Stomach (tissue), 9 donors: ENCODE results near the gene ITGA6. TPM values are rescaled to one million over a fixed set of nuclear protein-coding genes. Genes with fewer than 3 reads are reported as not detected.

ENCODE experiments used
- DNase-seq, 2 donors: peaks; one replicate each; pipeline versions ENCODE4 v3.0.0 to v3.0.0-alpha.2; 2013 to 2019
- H3K27ac ChIP-seq, 5 donors: fragments of 200-600 bp in 4 of 5; sonication (generic) in 4 of 5; one replicate each; pipeline ENCODE4 v1.5.1; 2013 to 2019; ENCODE audit warnings: mild to moderate bottlenecking in 1 of 5, moderate library complexity in 1 of 5
- H3K27me3 ChIP-seq, 3 donors: fragments of 200-600 bp; sonication (generic); one replicate each; pipeline ENCODE4 v1.5.1; 2017 to 2019; ENCODE audit warnings: mixed run types in 1 of 3
- H3K36me3 ChIP-seq, 4 donors: fragments of 200-600 bp; sonication (generic); 1 replicate in 3 of 4; 2 replicates in 1 of 4; pipeline ENCODE4 v1.5.1; 2016 to 2019
- H3K4me1 ChIP-seq, 4 donors: fragments of 200-600 bp; sonication (generic); one replicate each; pipeline ENCODE4 v1.5.1; 2016 to 2019
- H3K4me3 ChIP-seq, 4 donors: fragments of 200-600 bp; sonication (generic) in 3 of 4; one replicate each; pipeline ENCODE4 v1.5.1; 2016 to 2019; ENCODE audit warnings: mild to moderate bottlenecking in 1 of 4
- H3K9me3 ChIP-seq, 4 donors: fragments of 200-600 bp; sonication (generic); one replicate each; pipeline ENCODE4 v1.5.1; 2016 to 2019
- EP300 ChIP-seq: sonication (generic); formaldehyde crosslinking; IDR thresholded peaks from one replicate; pipeline ENCODE4 v1.6.1; 2017; ENCODE audit warnings: antibody characterized with exemption
- POLR2A ChIP-seq, 4 donors: fragments of 450-650 bp; IDR thresholded peaks; one replicate each; pipeline ENCODE4 v1.6.1; 2016; ENCODE audit warnings: antibody characterized with exemption in 4 of 4, control low read depth in 2 of 4, mild to moderate bottlenecking in 1 of 4, moderate library complexity in 1 of 4
- POLR2AphosphoS5 ChIP-seq, 3 donors: sonication (generic); formaldehyde crosslinking; IDR thresholded peaks; one replicate each; pipeline ENCODE4 v1.6.1; 2016; ENCODE audit warnings: antibody characterized with exemption in 3 of 3
- WGBS, 5 donors: extraction: QIAGEN DNeasy Blood & Tissue Kit in 3 of 5; methylation state at CpG; one replicate each; pipeline versions ENCODE4 v1.1.5 to v1.1.7; 2013 to 2018; 5-methylcytosine and 5-hydroxymethylcytosine counted together
- intact Hi-C: fragments of 100-400 bp; cut with DNase I; formaldehyde crosslinking; loops from one replicate; pipeline ENCODE4 v1.15.1; 2023; ENCODE audit warnings: low total_unique reads
- polyA plus RNA-seq, 3 donors: library from polyadenylated mRNA; stranded (reverse); fragments of 200-250 nt; gene quantifications; one replicate each; pipeline ENCODE4 v1.2.3, GENCODE V29; 2013
- total RNA-seq, 5 donors: library from RNA; depleted of rRNA; stranded (reverse); fragments of >200 nt; gene quantifications; one replicate each; pipeline versions ENCODE4 v1.1.0 to v1.2.3, GENCODE V29; 2014 to 2016
- TF ChIP-seq, protein P1 (sequence below), 7 experiments: fragments of 450-650 bp in 4 of 7; fragments of 200-600 bp in 3 of 7; sonication (generic) in 3 of 7; IDR thresholded peaks; one replicate each; pipeline ENCODE4 v1.5.1; 2016 to 2019; ENCODE audit warnings: antibody characterized with exemption in 7 of 7, control low read depth in 2 of 7, mild to moderate bottlenecking in 1 of 7
- donor health status: healthy with polysubstance abuse.
- donor health status: Bipolar disorder and iron deficiency.
- donor health status: healthy.

The ITGA6 gene
- total and polyA plus RNA-seq, 8 donors, result 10.7 to 391 (median 55.4) TPM

DNA sequence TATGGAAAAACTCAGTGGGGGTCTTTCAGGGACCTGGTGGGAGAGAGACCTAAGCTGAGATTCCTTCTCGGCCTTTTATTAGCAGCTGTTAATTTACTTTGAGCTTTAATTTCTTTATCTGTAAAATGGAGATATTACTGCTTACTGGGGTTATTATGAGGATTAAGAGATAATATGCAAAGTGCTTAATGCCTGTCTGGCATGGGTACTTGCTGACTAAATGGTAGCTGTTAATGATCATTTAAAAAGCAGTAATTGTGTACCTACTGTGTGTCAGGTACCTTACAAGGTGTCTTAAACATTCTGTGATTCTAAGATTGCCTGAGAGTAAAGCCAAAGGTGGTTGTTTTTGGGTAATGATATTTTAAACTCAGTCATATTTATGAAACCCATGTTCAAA is 2.6 kb downstream of the ITGA6 start:
- Histone ChIP-seq H3K27ac (peak overlapping the region; percentile 91 to 97 (median 96)), H3K4me1 (peaks cover 33 to 74% (median 54%) of the 10 kb centered on the region in 4 donors), H3K27me3 (peaks cover 0 to 25% (median 8%) of the 10 kb centered on the region in 3 donors), H3K4me3 (peak overlapping the region; percentile 55 to 76 (median 66)), H3K36me3 (no peaks in the 10 kb centered on the region), H3K9me3 (no peaks in the 10 kb centered on the region)
- intact Hi-C loops, result no loop called here
- TF ChIP-seq EP300, result no peak
- WGBS, 5 donors, result 22 to 52% (median 33%) methylated on average over 1 of the region's 1 CpG
- DNase-seq, result no peak

- peaks cover 0 to 25% (median 8%) of the 10 kb centered on the region in 3 donors for H3K27me3 ChIP-seq
- peak overlapping the region in 2 of 4 donors; percentile 25 to 67 for H3K4me3 ChIP-seq
- no peak for DNase-seq
- no peaks in the 10 kb centered on the region for H3K36me3 ChIP-seq
- no peak for TF ChIP-seq POLR2AphosphoS5 (IDR thresholded peaks at IDR 0.05)
- TF ChIP-seq, protein P1, sequence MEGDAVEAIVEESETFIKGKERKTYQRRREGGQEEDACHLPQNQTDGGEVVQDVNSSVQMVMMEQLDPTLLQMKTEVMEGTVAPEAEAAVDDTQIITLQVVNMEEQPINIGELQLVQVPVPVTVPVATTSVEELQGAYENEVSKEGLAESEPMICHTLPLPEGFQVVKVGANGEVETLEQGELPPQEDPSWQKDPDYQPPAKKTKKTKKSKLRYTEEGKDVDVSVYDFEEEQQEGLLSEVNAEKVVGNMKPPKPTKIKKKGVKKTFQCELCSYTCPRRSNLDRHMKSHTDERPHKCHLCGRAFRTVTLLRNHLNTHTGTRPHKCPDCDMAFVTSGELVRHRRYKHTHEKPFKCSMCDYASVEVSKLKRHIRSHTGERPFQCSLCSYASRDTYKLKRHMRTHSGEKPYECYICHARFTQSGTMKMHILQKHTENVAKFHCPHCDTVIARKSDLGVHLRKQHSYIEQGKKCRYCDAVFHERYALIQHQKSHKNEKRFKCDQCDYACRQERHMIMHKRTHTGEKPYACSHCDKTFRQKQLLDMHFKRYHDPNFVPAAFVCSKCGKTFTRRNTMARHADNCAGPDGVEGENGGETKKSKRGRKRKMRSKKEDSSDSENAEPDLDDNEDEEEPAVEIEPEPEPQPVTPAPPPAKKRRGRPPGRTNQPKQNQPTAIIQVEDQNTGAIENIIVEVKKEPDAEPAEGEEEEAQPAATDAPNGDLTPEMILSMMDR (IDR thresholded peaks at IDR 0.05), result no peak
- H3K4me1 ChIP-seq, result peaks cover 40 to 78% (median 60%) of the 10 kb centered on the region in 4 donors
- intact Hi-C loops, result no loop called here
- WGBS, 5 donors, result 60 to 96% (median 84%) methylated on average over 3 of the region's 3 CpGs
- H3K9me3 ChIP-seq, result no peaks in the 10 kb centered on the region
- H3K27ac ChIP-seq, result peak overlapping the region; percentile 49 to 96 (median 94)
Observed at GRCh38 chr2:172430678-172431077, 3.3 kb downstream of the ITGA6 start.

- TF ChIP-seq POLR2AphosphoS5 (IDR thresholded peaks at IDR 0.05), result peak; percentile 38 to 84 (median 81)
- TF ChIP-seq POLR2A (IDR thresholded peaks at IDR 0.05), result no peak
- no peak for TF ChIP-seq EP300
- TF ChIP-seq, protein P1 (IDR thresholded peaks at IDR 0.05), result no peak
- H3K4me3 ChIP-seq, result peak overlapping the region in 1 of 4 donors; percentile 25
- no peaks in the 10 kb centered on the region for H3K9me3 ChIP-seq
- intact Hi-C loops, result no loop called here
- DNase-seq, result peak; percentile 39 to 90
- peaks cover 48 to 86% (median 67%) of the 10 kb centered on the region in 4 donors for H3K4me1 ChIP-seq
- H3K27ac ChIP-seq, result peak overlapping the region; percentile 74 to 96 (median 94)
- 23 to 37% (median 27%) methylated on average over 4 of the region's 4 CpGs for WGBS, 5 donors
- H3K36me3 ChIP-seq, result no peaks in the 10 kb centered on the region
- peaks cover 0 to 25% (median 8%) of the 10 kb centered on the region in 3 donors for H3K27me3 ChIP-seq
Observed at GRCh38 chr2:172431463-172431862, 4.1 kb downstream of the ITGA6 start.

DNA sequence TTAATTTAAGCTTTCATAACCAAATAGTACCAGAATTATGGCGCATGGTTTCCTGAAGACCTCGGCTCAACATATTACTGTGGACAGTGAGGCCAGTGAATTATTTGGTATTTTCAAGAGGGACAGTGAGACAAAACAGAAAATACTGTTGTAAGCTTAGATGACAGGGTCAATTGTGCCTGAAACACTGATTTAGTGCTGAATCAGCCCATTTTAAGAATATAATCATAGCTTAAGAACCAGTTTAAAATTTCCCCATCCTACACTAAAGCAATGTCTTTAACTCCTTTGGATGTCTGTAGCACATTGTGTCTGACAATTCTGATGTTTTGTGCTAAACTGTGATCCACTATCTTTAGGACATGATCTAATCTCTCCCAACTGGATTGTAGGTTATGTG is 4.6 kb downstream of the ITGA6 start:
- Histone ChIP-seq H3K36me3 (no peaks in the 10 kb centered on the region), H3K4me3 (no peak overlapping the region), H3K9me3 (no peaks in the 10 kb centered on the region), H3K27ac (peak overlapping the region in 4 of 5 donors; percentile 91 to 96 (median 95)), H3K4me1 (peaks cover 52 to 86% (median 67%) of the 10 kb centered on the region in 4 donors), H3K27me3 (peaks cover 0 to 19% (median 7%) of the 10 kb centered on the region in 3 donors)
- DNase-seq, result no peak
- no peak for TF ChIP-seq POLR2AphosphoS5 (IDR thresholded peaks at IDR 0.05)
- no peak for TF ChIP-seq EP300
- no peak for TF ChIP-seq POLR2A (IDR thresholded peaks at IDR 0.05)
- 73 to 86% (median 84%) methylated on average over 2 of the region's 2 CpGs for WGBS, 5 donors
- intact Hi-C loops, result no loop called here

DNA sequence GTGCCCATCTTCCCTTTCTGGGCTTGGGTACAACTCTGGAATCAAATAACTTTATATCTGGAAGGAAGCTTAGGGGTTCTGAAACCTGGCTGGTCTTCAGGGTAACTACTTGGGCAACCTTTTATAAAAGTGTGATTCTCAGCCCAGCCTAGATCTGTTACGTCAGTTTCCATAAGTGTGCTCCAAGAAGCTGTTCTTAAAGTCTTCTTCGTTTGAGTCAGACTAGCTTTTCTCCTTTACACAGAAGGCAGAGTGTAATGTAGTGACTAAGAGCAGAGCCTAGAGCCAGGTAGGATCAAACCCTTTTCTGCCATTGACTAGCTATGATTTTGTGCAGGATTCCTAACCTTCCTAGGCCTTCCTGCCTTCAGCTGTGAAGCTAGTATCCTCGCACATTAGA is 5.8 kb downstream of the ITGA6 start:
- Histone ChIP-seq H3K27me3 (peaks cover 0 to 8% (median 0%) of the 10 kb centered on the region in 3 donors), H3K4me3 (no peak overlapping the region), H3K4me1 (peaks cover 58 to 93% (median 69%) of the 10 kb centered on the region in 4 donors), H3K9me3 (no peaks in the 10 kb centered on the region), H3K36me3 (no peaks in the 10 kb centered on the region), H3K27ac (peak overlapping the region in 4 of 5 donors; percentile 37 to 96 (median 94))
- 72 to 77% (median 74%) methylated on average over 3 of the region's 3 CpGs for WGBS, 5 donors
- DNase-seq, result no peak
- TF ChIP-seq POLR2A (IDR thresholded peaks at IDR 0.05) (no peak), EP300 (no peak), POLR2AphosphoS5 (IDR thresholded peaks at IDR 0.05) (no peak)
- TF ChIP-seq, protein P1 (IDR thresholded peaks at IDR 0.05), result no peak
- intact Hi-C loops, result no loop called here
